HCT116 (cell line): ENCODE data around the gene AGAP1. TPM values are rescaled to one million over a fixed set of nuclear protein-coding genes. Genes with fewer than 3 reads are reported as not detected.

ENCODE experiments used
- ATAC-seq: fragments of 200-7000 bp; cut with Tn5 transposase; 2 replicates; pipeline ENCODE4 v1.9.1; 2020; ENCODE audit warnings: mild to moderate bottlenecking, moderate library complexity
- BruUV-seq: library from RNA; stranded (reverse); fragments of 400-500 nt; replicated peaks from 2 replicates; lab custom pipeline; 2021; lab: Mats Ljungman, UMichigan
- CTCF ChIA-PET: fragments of 300-600 bp; sonication (Branson Sonifier 250); formaldehyde crosslinking; loops from one replicate; lab custom pipeline; 2021; ENCODE audit warnings: antibody characterized with exemption; lab: Charles Lee
- POLR2A ChIA-PET: fragments of 300-600, 350-600 bp; sonication (Branson Sonifier 250); formaldehyde crosslinking; loops from one replicate; lab custom pipeline; 2021; ENCODE audit warnings: antibody characterized with exemption; lab: Charles Lee
- RAD21 ChIA-PET, 2 experiments: fragments of 300-600 bp; sonication (Branson Sonifier 250); formaldehyde crosslinking; loops; one replicate each; lab custom pipeline; 2023; ENCODE audit warnings: low total read pairs in 2 of 2; ENCODE audit not compliant: uncharacterized antibody in 2 of 2, unreplicated experiment in 2 of 2, low non-redundant PET in 1 of 2; lab: Charles Lee
- DNase-seq: peaks from one replicate; pipeline ENCODE4 v3.0.0-alpha.2; 2010; ENCODE audit warnings: low read depth, low spot score
- H2AFZ ChIP-seq: fragments of 200-600 bp; shearing (Covaris generic), sonication (generic); 2 replicates; pipeline ENCODE4 v1.6.1; 2017; ENCODE audit warnings: low read depth, mixed run types, mixed read lengths, antibody characterized with exemption, low read length; ENCODE audit not compliant: poor library complexity, severe bottlenecking
- H3K27ac ChIP-seq: 2 replicates; pipeline ENCODE4 v1.5.1; 2012; ENCODE audit warnings: low read depth, low read length
- H3K27me3 ChIP-seq: fragments of 200-600 bp; sonication (generic); 2 replicates; pipeline ENCODE4 v1.6.1; 2016; ENCODE audit warnings: mixed run types, low read length, mixed read lengths; ENCODE audit not compliant: insufficient read depth
- H3K36me3 ChIP-seq, 2 experiments: fragments of 200-500 bp in 1 of 2; fragments of 200-600 bp in 1 of 2; sonication (Bioruptor generic) in 1 of 2; sonication (generic) in 1 of 2; 2 replicates each; pipeline versions ENCODE4 v1.5.1 to v1.6.1; 2014 to 2016; ENCODE audit warnings: low read length in 2 of 2, inconsistent platforms in 1 of 2, mixed read lengths in 1 of 2, mixed run types in 1 of 2; ENCODE audit not compliant: insufficient read depth in 2 of 2, control insufficient read depth in 1 of 2
- H3K4me1 ChIP-seq, 2 experiments: fragments of 200-600 bp in 1 of 2; sonication (generic) in 1 of 2; 2 replicates each; pipeline versions ENCODE4 v1.5.1 to v1.6.1; 2012 to 2017; ENCODE audit warnings: low read length in 2 of 2, inconsistent platforms in 1 of 2, mild to moderate bottlenecking in 1 of 2, mixed read lengths in 1 of 2, mixed run types in 1 of 2, moderate library complexity in 1 of 2; ENCODE audit not compliant: insufficient read depth in 2 of 2, control insufficient read depth in 1 of 2
- H3K4me2 ChIP-seq: fragments of 200-600 bp; sonication (generic); 2 replicates; pipeline ENCODE4 v1.6.1; 2017; ENCODE audit warnings: mixed run types, low read length, mixed read lengths
- H3K4me3 ChIP-seq, 2 experiments: fragments of 200-600 bp in 1 of 2; sonication (generic) in 1 of 2; replicated peaks in 1 of 2; 2 replicates each; pipeline ENCODE4 v1.5.1; 2011 to 2016; ENCODE audit warnings: low read length in 2 of 2, control low read depth in 1 of 2, low read depth in 1 of 2, mild to moderate bottlenecking in 1 of 2, mixed read lengths in 1 of 2, mixed run types in 1 of 2
- H3K79me2 ChIP-seq: fragments of 200-600 bp; sonication (generic); 2 replicates; pipeline ENCODE4 v1.6.1; 2017; ENCODE audit warnings: mild to moderate bottlenecking, mixed run types, low read length, moderate library complexity, mixed read lengths; ENCODE audit not compliant: insufficient read depth
- H3K9ac ChIP-seq: fragments of 200-600 bp; sonication (generic); 2 replicates; pipeline ENCODE4 v1.6.1; 2016; ENCODE audit warnings: low read length, mixed read lengths
- H3K9me2 ChIP-seq: fragments of 200-600 bp; sonication (generic), shearing (Covaris generic); 2 replicates; pipeline ENCODE4 v1.6.1; 2017; ENCODE audit warnings: mixed run types, mild to moderate bottlenecking, moderate library complexity; ENCODE audit not compliant: insufficient read depth
- H3K9me3 ChIP-seq, 2 experiments: fragments of 200-500 bp in 1 of 2; fragments of 200-600 bp in 1 of 2; sonication (Bioruptor generic) in 1 of 2; sonication (generic) in 1 of 2; 2 replicates each; pipeline ENCODE4 v1.6.1; 2014 to 2017; ENCODE audit warnings: low read length in 2 of 2, mixed read lengths in 2 of 2, inconsistent platforms in 1 of 2, low read depth in 1 of 2, mild to moderate bottlenecking in 1 of 2, mixed run types in 1 of 2, moderate library complexity in 1 of 2; ENCODE audit not compliant: control insufficient read depth in 1 of 2, insufficient read depth in 1 of 2
- H4K20me1 ChIP-seq: fragments of 200-600 bp; sonication (generic), shearing (Covaris generic); 2 replicates; pipeline ENCODE4 v1.6.1; 2017; ENCODE audit warnings: mixed run types, mild to moderate bottlenecking, moderate library complexity; ENCODE audit not compliant: insufficient read depth
- EGR1 ChIP-seq: IDR thresholded peaks from 2 replicates; pipeline ENCODE4 v1.6.1; 2012; ENCODE audit warnings: low read depth
- ELF1 ChIP-seq: IDR thresholded peaks from 2 replicates; pipeline ENCODE4 v1.6.1; 2012; ENCODE audit warnings: low read depth, borderline replicate concordance
- EZH2phosphoT487 ChIP-seq: fragments of 200-600 bp; IDR thresholded peaks from 2 replicates; pipeline ENCODE4 v1.6.1; 2018; ENCODE audit warnings: antibody characterized with exemption, borderline replicate concordance
- FOSL1 ChIP-seq: IDR thresholded peaks from 2 replicates; pipeline ENCODE4 v1.6.1; 2012; ENCODE audit warnings: low read depth
- JUND ChIP-seq: IDR thresholded peaks from 2 replicates; pipeline ENCODE4 v1.6.1; 2012
- POLR2AphosphoS5 ChIP-seq: IDR thresholded peaks from 2 replicates; pipeline ENCODE4 v1.6.1; 2011; ENCODE audit warnings: mild to moderate bottlenecking, low read depth, low read length, moderate library complexity
- RAD21 ChIP-seq: IDR thresholded peaks from 2 replicates; pipeline ENCODE4 v1.6.1; 2012; ENCODE audit warnings: low read depth, mild to moderate bottlenecking
- SIN3A ChIP-seq: IDR thresholded peaks from 2 replicates; pipeline ENCODE4 v1.6.1; 2012; ENCODE audit warnings: low read depth
- SP1 ChIP-seq: IDR thresholded peaks from 2 replicates; pipeline ENCODE4 v1.6.1; 2012; ENCODE audit warnings: low read depth
- TCF7L2 ChIP-seq: IDR thresholded peaks from 2 replicates; pipeline ENCODE4 v1.7.0; 2011; ENCODE audit warnings: borderline replicate concordance, inconsistent platforms; ENCODE audit not compliant: insufficient read depth, insufficient read length; ENCODE audit errors: extremely low read depth
- YY1 ChIP-seq: IDR thresholded peaks from 2 replicates; pipeline ENCODE4 v1.6.1; 2011; ENCODE audit warnings: low read length, low read depth, moderate library complexity, mild to moderate bottlenecking; ENCODE audit not compliant: insufficient replicate concordance; ENCODE audit errors: extremely low read depth
- ZNF274 ChIP-seq: fragments of 200-500 bp; sonication (Bioruptor generic); IDR thresholded peaks from 2 replicates; pipeline ENCODE4 v1.6.1; 2014; ENCODE audit warnings: mild to moderate bottlenecking, low read depth, low read length, inconsistent platforms
- intact Hi-C: fragments of 100-400 bp; cut with micrococcal nuclease; formaldehyde crosslinking; loops from 2 replicates; pipeline ENCODE4 v1.10.0; 2022
- total RNA-seq: library from RNA; stranded (reverse); gene quantifications from one replicate; pipeline ENCODE4 v1.2.1, GENCODE V29; 2021; ENCODE audit not compliant: unreplicated experiment
- TF ChIP-seq, protein P1 (sequence below): IDR thresholded peaks from 2 replicates; pipeline ENCODE4 v1.6.1; 2012
- TF ChIP-seq, protein P2 (sequence below): IDR thresholded peaks from 2 replicates; pipeline ENCODE4 v1.6.1; 2011; ENCODE audit warnings: mild to moderate bottlenecking, low read length, moderate library complexity; ENCODE audit not compliant: insufficient replicate concordance; ENCODE audit errors: extremely low read depth
- TF ChIP-seq, protein P3 (sequence below): IDR thresholded peaks from 2 replicates; pipeline ENCODE4 v1.6.1; 2012
- TF ChIP-seq, protein P4 (sequence below): IDR thresholded peaks from 2 replicates; pipeline ENCODE4 v1.6.1; 2012; ENCODE audit warnings: low read depth

The AGAP1 gene
- total RNA-seq, 1 experiment from 2014 or later = 43.8 TPM

DNA sequence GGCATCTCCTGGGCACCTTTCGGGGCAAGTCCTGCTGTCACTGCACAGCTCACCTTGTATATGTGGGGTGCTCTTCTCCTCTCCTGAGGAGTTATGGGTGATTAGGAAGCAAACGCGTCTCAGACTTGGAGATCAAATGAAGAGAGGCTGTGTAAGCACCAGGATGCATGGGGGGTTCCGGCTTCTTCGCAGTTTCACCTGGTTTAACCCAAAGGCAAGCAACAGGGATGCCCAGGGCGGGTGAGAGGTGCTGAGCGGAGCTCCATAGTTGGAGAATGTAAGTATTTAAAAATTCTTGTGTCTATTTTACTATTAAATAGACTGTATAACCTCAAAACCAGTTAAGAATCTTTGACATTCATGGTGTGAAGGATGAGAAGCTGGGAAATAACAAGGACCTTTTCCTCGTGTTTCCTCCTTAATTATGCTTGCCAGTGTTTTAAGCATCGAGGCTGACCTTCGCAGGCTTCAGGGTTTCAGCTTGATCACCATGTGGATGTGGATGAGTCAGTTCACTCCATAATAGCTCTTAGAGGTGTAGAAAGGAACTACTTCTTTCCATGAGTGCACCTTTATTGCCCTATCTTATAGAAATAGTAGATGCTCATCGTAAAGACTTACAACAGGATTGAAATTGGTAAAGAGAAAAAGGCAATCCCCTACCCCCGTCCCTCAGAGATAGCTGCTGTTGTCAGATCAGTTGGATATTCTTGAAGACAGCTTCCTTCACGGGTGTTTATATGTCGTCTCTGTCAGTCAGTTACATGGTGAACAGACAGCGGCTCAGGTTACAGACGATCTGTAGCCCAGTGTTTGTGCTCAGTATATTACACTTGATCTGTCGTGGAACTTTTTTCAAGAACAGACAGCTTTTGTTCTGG lies 201.1 kb downstream of the AGAP1 start:
- ChIA-PET POLR2A (no interaction called here), CTCF (no interaction called here), RAD21 (no interaction called here)
- Histone ChIP-seq H3K9me2 (no peaks in the 10 kb centered on the region), H3K4me1 (peaks cover 0 to 5% of the 10 kb centered on the region in 2 experiments; a peak in 1 of 4 replicates), H3K36me3 (no peaks in the 10 kb centered on the region), H3K4me2 (no peak overlapping the region), H4K20me1 (0 out of 2 replicates have a peak, but pooled peaks cover 2% of the 10 kb centered on the region), H3K4me3 (no peak overlapping the region), H3K79me2 (peaks cover 96% of the 10 kb centered on the region), H2AFZ (no peak overlapping the region), H3K9ac (no peak overlapping the region), H3K9me3 (no peaks in the 10 kb centered on the region), H3K27me3 (no peaks in the 10 kb centered on the region), H3K27ac (no peak overlapping the region)
- DNase-seq (no peak), ATAC-seq (no peak)
- TF ChIP-seq ZNF274 (no peak), SIN3A (no peak), EGR1 (no peak), FOSL1 (no peak), POLR2AphosphoS5 (no peak), TCF7L2 (no peak), SP1 (no peak), YY1 (no peak), RAD21 (no peak), EZH2phosphoT487 (no peak), ELF1 (no peak), JUND (no peak)
- TF ChIP-seq, protein P1, sequence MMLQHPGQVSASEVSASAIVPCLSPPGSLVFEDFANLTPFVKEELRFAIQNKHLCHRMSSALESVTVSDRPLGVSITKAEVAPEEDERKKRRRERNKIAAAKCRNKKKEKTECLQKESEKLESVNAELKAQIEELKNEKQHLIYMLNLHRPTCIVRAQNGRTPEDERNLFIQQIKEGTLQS = no peak
- TF ChIP-seq, protein P2, sequence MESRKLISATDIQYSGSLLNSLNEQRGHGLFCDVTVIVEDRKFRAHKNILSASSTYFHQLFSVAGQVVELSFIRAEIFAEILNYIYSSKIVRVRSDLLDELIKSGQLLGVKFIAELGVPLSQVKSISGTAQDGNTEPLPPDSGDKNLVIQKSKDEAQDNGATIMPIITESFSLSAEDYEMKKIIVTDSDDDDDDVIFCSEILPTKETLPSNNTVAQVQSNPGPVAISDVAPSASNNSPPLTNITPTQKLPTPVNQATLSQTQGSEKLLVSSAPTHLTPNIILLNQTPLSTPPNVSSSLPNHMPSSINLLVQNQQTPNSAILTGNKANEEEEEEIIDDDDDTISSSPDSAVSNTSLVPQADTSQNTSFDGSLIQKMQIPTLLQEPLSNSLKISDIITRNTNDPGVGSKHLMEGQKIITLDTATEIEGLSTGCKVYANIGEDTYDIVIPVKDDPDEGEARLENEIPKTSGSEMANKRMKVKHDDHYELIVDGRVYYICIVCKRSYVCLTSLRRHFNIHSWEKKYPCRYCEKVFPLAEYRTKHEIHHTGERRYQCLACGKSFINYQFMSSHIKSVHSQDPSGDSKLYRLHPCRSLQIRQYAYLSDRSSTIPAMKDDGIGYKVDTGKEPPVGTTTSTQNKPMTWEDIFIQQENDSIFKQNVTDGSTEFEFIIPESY = no peak
- TF ChIP-seq, protein P3, sequence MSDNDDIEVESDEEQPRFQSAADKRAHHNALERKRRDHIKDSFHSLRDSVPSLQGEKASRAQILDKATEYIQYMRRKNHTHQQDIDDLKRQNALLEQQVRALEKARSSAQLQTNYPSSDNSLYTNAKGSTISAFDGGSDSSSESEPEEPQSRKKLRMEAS = no peak
- TF ChIP-seq, protein P4, sequence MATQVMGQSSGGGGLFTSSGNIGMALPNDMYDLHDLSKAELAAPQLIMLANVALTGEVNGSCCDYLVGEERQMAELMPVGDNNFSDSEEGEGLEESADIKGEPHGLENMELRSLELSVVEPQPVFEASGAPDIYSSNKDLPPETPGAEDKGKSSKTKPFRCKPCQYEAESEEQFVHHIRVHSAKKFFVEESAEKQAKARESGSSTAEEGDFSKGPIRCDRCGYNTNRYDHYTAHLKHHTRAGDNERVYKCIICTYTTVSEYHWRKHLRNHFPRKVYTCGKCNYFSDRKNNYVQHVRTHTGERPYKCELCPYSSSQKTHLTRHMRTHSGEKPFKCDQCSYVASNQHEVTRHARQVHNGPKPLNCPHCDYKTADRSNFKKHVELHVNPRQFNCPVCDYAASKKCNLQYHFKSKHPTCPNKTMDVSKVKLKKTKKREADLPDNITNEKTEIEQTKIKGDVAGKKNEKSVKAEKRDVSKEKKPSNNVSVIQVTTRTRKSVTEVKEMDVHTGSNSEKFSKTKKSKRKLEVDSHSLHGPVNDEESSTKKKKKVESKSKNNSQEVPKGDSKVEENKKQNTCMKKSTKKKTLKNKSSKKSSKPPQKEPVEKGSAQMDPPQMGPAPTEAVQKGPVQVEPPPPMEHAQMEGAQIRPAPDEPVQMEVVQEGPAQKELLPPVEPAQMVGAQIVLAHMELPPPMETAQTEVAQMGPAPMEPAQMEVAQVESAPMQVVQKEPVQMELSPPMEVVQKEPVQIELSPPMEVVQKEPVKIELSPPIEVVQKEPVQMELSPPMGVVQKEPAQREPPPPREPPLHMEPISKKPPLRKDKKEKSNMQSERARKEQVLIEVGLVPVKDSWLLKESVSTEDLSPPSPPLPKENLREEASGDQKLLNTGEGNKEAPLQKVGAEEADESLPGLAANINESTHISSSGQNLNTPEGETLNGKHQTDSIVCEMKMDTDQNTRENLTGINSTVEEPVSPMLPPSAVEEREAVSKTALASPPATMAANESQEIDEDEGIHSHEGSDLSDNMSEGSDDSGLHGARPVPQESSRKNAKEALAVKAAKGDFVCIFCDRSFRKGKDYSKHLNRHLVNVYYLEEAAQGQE = no peak
- BruUV-seq = no TSS peak
- intact Hi-C loops = no loop called here
